Measurements from ENCODE around the gene TMUB1. TPM values are rescaled to one million over a fixed set of nuclear protein-coding genes. Genes with fewer than 3 reads are reported as not detected.

TMUB1 gene
- total and polyA plus RNA-seq, 2 donors (not counting 1 experiment from before 2014, with no cell fraction given): 49.2 to 102 TPM

DNA sequence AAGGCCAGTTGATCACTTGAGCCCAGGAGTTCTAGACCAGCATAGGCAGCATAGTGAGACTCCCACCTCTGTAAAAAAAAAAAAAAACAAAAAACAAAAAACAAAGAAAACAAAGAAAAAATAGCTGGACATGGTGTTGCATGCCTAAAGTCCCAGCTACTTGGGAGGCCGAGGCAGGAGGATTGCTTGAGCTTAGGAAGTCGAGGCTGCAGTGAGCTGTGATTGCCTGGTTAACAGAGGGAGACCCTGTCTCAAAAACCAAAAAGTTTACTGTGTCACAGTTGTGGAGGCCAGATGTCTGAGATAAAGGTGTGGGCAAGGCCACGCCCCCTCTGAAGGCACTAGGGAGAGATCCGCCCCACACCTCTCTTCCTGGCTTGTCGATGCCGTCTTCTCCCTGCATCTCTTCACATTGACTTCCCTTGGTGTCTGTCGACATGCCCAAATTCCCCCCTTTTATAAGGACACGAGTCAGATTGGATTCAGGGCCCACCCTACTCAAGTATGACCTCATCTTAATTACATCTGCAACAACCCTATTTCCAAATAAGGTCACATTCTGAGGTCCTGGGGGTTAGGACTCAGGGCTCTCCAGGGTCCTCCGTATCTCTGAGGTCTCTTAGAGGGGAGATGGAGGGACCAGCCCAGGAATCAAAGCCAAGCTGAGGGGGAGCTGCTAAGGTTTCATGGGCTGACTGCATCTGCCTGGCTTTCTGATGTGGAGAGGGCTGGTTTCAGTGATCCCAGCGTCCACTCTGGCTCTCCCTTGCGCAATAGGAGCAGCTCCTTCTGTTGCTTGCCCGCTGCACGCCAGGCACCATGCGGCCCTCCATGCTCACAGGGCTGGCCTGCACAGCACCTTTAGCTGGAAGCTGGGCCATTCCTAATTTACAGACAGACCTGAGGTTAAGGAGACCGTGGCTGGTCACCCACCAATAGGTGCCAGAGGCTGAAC lies 26.1 kb upstream of the TMUB1 start:
- intact Hi-C loops (cut with micrococcal nuclease): no loop called here
- H3K79me2 ChIP-seq (ENCODE audit: control insufficient read depth, insufficient read depth, low read length): no peaks in the 10 kb centered on the region
- H3K27ac ChIP-seq (ENCODE audit: low read length in 2 of 2): no peak overlapping the region
- WGBS (ENCODE audit: insufficient coverage): 92% methylated on average over 14 of the region's 15 CpGs
- H3K4me2 ChIP-seq (replicated peaks; ENCODE audit: low read depth, low read length, poor library complexity, severe bottlenecking): no peak overlapping the region
- ChIA-PET POLR2A (no interaction called here), CTCF (interaction anchor here (1.0 to 6.9 kb wide), 9 partner anchors 8 to 212 kb away, joined by 3 to 44 read pairs (median 6); no protein-coding TSS in a partner anchor)
- H4K20me1 ChIP-seq (ENCODE audit: control insufficient read depth, insufficient read depth, low read length, poor library complexity, severe bottlenecking): peaks cover 6% of the 10 kb centered on the region
- no peak overlapping the region for H3K9ac ChIP-seq (ENCODE audit: low read length)
- H3K36me3 ChIP-seq (replicated peaks in 1 of 2; ENCODE audit: control extremely low read depth in 1 of 2, control insufficient read depth in 1 of 2, extremely low read depth in 1 of 2, insufficient read depth in 2 of 2, low read length in 1 of 2): no peaks in the 10 kb centered on the region
- TF ChIP-seq EZH2 (IDR thresholded peaks at IDR 0.05; ENCODE audit: borderline replicate concordance, insufficient read depth, low read depth, low read length, poor library complexity, severe bottlenecking): no peak
- TF ChIP-seq, protein P1, sequence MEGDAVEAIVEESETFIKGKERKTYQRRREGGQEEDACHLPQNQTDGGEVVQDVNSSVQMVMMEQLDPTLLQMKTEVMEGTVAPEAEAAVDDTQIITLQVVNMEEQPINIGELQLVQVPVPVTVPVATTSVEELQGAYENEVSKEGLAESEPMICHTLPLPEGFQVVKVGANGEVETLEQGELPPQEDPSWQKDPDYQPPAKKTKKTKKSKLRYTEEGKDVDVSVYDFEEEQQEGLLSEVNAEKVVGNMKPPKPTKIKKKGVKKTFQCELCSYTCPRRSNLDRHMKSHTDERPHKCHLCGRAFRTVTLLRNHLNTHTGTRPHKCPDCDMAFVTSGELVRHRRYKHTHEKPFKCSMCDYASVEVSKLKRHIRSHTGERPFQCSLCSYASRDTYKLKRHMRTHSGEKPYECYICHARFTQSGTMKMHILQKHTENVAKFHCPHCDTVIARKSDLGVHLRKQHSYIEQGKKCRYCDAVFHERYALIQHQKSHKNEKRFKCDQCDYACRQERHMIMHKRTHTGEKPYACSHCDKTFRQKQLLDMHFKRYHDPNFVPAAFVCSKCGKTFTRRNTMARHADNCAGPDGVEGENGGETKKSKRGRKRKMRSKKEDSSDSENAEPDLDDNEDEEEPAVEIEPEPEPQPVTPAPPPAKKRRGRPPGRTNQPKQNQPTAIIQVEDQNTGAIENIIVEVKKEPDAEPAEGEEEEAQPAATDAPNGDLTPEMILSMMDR (IDR thresholded peaks at IDR 0.05): no peak
- H3K27me3 ChIP-seq (replicated peaks in 1 of 4; ENCODE audit: control extremely low read depth in 1 of 4, control insufficient read depth in 3 of 4, insufficient read depth in 4 of 4, low read length in 3 of 4): peaks cover 0 to 24% (median 8%) of the 10 kb centered on the region in 4 experiments
- Mint-ChIP-seq H3K27me3 (peaks cover 18% of the 10 kb centered on the region), H3K4me1 (no peaks in the 10 kb centered on the region), H3K9me3 (ENCODE audit: insufficient read depth) (no peaks in the 10 kb centered on the region), H3K4me3 (no peak overlapping the region), H3K27ac (no peak overlapping the region)
- H3K4me1 ChIP-seq (ENCODE audit: control insufficient read depth in 2 of 2, insufficient read depth in 2 of 2, low read length in 2 of 2): peaks cover 0 to 6% of the 10 kb centered on the region in 2 donors
- no peak for ATAC-seq (ENCODE audit: low read depth)
- no peak for DNase-seq
- H3K4me3 ChIP-seq (ENCODE audit: control extremely low read depth in 1 of 5, extremely low read depth in 1 of 5, insufficient read depth in 1 of 5, low read depth in 2 of 5, low read length in 4 of 5): no peak overlapping the region
- H2AFZ ChIP-seq (ENCODE audit: insufficient read depth, low read depth, low read length, poor library complexity, severe bottlenecking): no peak overlapping the region
- no peaks in the 10 kb centered on the region for H3K9me3 ChIP-seq (ENCODE audit: control extremely low read depth in 1 of 3, control insufficient read depth in 2 of 3, insufficient read depth in 1 of 3, low read length in 2 of 3)

DNA sequence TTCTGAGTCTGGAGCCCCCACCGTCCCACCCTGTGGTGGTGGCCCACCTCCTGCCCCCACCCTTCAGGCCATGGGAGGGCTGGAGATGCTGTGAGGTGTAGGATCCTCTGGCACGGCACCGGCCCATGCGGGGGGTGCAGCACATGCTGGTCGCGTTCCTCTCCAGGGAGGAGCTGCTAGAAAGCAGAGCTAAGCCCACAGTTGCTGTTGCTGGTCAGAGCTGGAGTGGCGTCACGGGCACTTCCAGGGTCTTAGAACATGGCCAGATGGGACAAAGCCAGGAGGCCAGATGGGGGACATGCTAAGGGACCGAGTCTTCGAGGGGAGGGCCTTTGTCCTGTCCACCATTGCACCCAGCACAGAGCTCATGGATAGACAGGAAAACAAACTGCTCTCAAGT lies 24.6 kb upstream of the TMUB1 start:
- no peak overlapping the region for H2AFZ ChIP-seq (ENCODE audit: insufficient read depth, low read depth, low read length, poor library complexity, severe bottlenecking)
- CTCF ChIA-PET: interaction anchor here (0.7 to 6.9 kb wide), 6 partner anchors 10 to 1641 kb away, joined by 4 to 44 read pairs (median 6); no protein-coding TSS in a partner anchor
- H3K79me2 ChIP-seq (ENCODE audit: control insufficient read depth, insufficient read depth, low read length): no peaks in the 10 kb centered on the region
- H3K9me3 ChIP-seq (ENCODE audit: control extremely low read depth in 1 of 3, control insufficient read depth in 2 of 3, insufficient read depth in 1 of 3, low read length in 2 of 3): no peaks in the 10 kb centered on the region
- Mint-ChIP-seq H3K27me3 (peaks cover 14% of the 10 kb centered on the region), H3K27ac (no peak overlapping the region), H3K9me3 (ENCODE audit: insufficient read depth) (no peaks in the 10 kb centered on the region), H3K4me3 (no peak overlapping the region), H3K4me1 (no peaks in the 10 kb centered on the region)
- no peak overlapping the region for H3K9ac ChIP-seq (ENCODE audit: low read length)
- 99% methylated on average over 10 of the region's 10 CpGs for WGBS (ENCODE audit: insufficient coverage)
- no peak for DNase-seq
- H3K4me2 ChIP-seq (replicated peaks; ENCODE audit: low read depth, low read length, poor library complexity, severe bottlenecking): no peak overlapping the region
- TF ChIP-seq EZH2 (IDR thresholded peaks at IDR 0.05; ENCODE audit: borderline replicate concordance, insufficient read depth, low read depth, low read length, poor library complexity, severe bottlenecking): no peak
- TF ChIP-seq, protein P1 (IDR thresholded peaks at IDR 0.05): no peak
- ATAC-seq (ENCODE audit: low read depth): no peak
- no peak overlapping the region for H3K4me3 ChIP-seq (ENCODE audit: control extremely low read depth in 1 of 5, extremely low read depth in 1 of 5, insufficient read depth in 1 of 5, low read depth in 2 of 5, low read length in 4 of 5)
- intact Hi-C loops (cut with micrococcal nuclease): no loop called here
- H3K4me1 ChIP-seq (ENCODE audit: control insufficient read depth in 2 of 2, insufficient read depth in 2 of 2, low read length in 2 of 2): peaks cover 0 to 6% of the 10 kb centered on the region in 2 donors
- no peaks in the 10 kb centered on the region for H3K36me3 ChIP-seq (replicated peaks in 1 of 2; ENCODE audit: control extremely low read depth in 1 of 2, control insufficient read depth in 1 of 2, extremely low read depth in 1 of 2, insufficient read depth in 2 of 2, low read length in 1 of 2)
- H3K27ac ChIP-seq (ENCODE audit: low read length in 2 of 2): no peak overlapping the region
- peaks cover 0 to 13% (median 4%) of the 10 kb centered on the region in 4 experiments for H3K27me3 ChIP-seq (replicated peaks in 1 of 4; ENCODE audit: control extremely low read depth in 1 of 4, control insufficient read depth in 3 of 4, insufficient read depth in 4 of 4, low read length in 3 of 4)
- POLR2A ChIA-PET: no interaction called here
- peaks cover 6% of the 10 kb centered on the region for H4K20me1 ChIP-seq (ENCODE audit: control insufficient read depth, insufficient read depth, low read length, poor library complexity, severe bottlenecking)

Data from B cell (primary cell).